ENCODE data around the gene CLNK.

The CLNK gene

GRCh38 chr4:10506077-10506476 lies 178.5 kb downstream of the CLNK start:
- DNase-seq (ENCODE audit: low spot score), result no peak

- no peak for DNase-seq (ENCODE audit: low spot score)
Observed at GRCh38 chr4:10504570-10505179, 179.9 kb downstream of the CLNK start.

- DNase-seq (ENCODE audit: low spot score), result no peak
Observed at GRCh38 chr4:10502717-10503116, 181.9 kb downstream of the CLNK start.

GRCh38 chr4:10500776-10501175 lies 183.8 kb downstream of the CLNK start:
- DNase-seq (ENCODE audit: low spot score), result no peak

GRCh38 chr4:10496200-10496599 lies 188.4 kb downstream of the CLNK start:
- no peak for DNase-seq (ENCODE audit: low spot score)

GRCh38 chr4:10495651-10496050 lies 188.9 kb downstream of the CLNK start:
- DNase-seq (ENCODE audit: low spot score), result no peak

GRCh38 chr4:10492464-10492863 lies 192.1 kb downstream of the CLNK start:
- no peak for DNase-seq (ENCODE audit: low spot score)

GRCh38 chr4:10491401-10491800 lies 193.2 kb downstream of the CLNK start:
- DNase-seq (ENCODE audit: low spot score), result no peak

GRCh38 chr4:10490996-10491395 lies 193.6 kb downstream of the CLNK start:
- no peak for DNase-seq (ENCODE audit: low spot score)

GRCh38 chr4:10482913-10483312 lies 201.7 kb downstream of the CLNK start:
- DNase-seq (ENCODE audit: low spot score), result no peak

GRCh38 chr4:10480616-10481015 lies 204.0 kb downstream of the CLNK start:
- DNase-seq (ENCODE audit: low spot score), result no peak

- no peak for DNase-seq (ENCODE audit: low spot score)
Observed at GRCh38 chr4:10478621-10479020, 205.9 kb downstream of the CLNK start.

- no peak for DNase-seq (ENCODE audit: low spot score)
Observed at GRCh38 chr4:10470505-10470904, 214.1 kb downstream of the CLNK start.

- DNase-seq (ENCODE audit: low spot score), result no peak
Observed at GRCh38 chr4:10466161-10466560, 218.4 kb downstream of the CLNK start.

GRCh38 chr4:10462876-10463275 lies 221.7 kb downstream of the CLNK start:
- DNase-seq (ENCODE audit: low spot score), result no peak

GRCh38 chr4:10461850-10462400 lies 222.6 kb downstream of the CLNK start:
- no peak for DNase-seq (ENCODE audit: low spot score)

GRCh38 chr4:10461091-10461849 lies 223.3 kb downstream of the CLNK start:
- peak; percentile 68 for DNase-seq (ENCODE audit: low spot score)

GRCh38 chr4:10460313-10461047 lies 224.1 kb downstream of the CLNK start:
- DNase-seq (ENCODE audit: low spot score), result no peak

GRCh38 chr4:10459305-10459704 lies 225.3 kb downstream of the CLNK start:
- DNase-seq (ENCODE audit: low spot score), result no peak

GRCh38 chr4:10458177-10458576 lies 226.4 kb downstream of the CLNK start:
- DNase-seq (ENCODE audit: low spot score), result peak; percentile 35

- DNase-seq (ENCODE audit: low spot score), result peak; percentile 64
Observed at GRCh38 chr4:10457255-10457801, 227.2 kb downstream of the CLNK start, which contains the start of gene ZNF518B. TSS of gene ZNF518B (minus strand) at chr4:10457426. CDS start at chr4:10446328, 11,098 bp downstream.

- DNase-seq (ENCODE audit: low spot score), result peak; percentile 53
Observed at GRCh38 chr4:10456595-10457254, 227.8 kb downstream of the CLNK start.
